GM18499 (cell line): ENCODE data around the gene DYNLL1.
"Not testable (repeated sequence)": the region's sequence is repeated elsewhere in the genome, so short reads cannot be mapped to it uniquely, and the experiment has no call there.

Experiments used
- ATAC-seq: cut with Tn5 transposase; IDR thresholded peaks from one replicate; pipeline ENCODE4 v1.9.1; 2021; ENCODE audit warnings: moderate number of reproducible peaks; ENCODE audit not compliant: insufficient read depth, unreplicated experiment

Gene DYNLL1

DNA sequence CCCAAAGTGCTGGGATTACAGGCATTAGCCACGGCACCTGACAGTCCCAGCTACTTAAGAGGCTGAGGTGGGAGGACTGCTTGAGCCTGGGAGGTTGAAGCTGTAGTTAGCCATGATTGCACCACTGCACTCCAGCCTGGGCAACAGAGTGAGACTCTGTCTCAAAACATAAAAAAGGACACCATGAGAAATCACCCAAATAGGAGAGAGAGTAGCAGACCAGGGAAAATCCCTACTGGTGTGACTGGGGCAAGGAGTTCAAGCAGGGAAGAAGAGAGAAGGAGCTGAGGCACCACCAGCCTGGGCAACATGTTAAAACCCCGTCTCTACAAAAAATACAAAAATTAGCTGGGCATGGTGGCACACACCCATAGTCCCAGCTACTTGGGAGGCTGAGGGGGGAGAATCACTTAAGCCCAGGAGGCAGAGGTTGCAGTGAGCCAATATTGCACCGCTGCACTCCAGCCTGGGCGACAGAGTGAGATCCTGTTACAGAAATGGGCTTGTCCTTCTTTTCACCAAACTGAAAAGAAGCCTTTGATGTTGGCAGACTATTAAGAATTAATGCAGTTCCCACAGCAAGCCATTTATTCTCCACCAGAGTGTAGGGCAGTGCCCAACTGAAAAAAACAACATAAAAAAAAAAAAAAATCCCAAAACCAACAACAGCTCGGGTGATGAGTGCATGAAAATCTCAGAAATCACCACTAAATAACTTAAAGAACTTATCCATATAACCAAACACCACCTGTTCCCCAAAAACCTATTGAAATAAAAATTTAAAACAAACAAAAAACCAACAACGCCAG lies 21.9 kb upstream of the DYNLL1 start:
- no peak for ATAC-seq

DNA sequence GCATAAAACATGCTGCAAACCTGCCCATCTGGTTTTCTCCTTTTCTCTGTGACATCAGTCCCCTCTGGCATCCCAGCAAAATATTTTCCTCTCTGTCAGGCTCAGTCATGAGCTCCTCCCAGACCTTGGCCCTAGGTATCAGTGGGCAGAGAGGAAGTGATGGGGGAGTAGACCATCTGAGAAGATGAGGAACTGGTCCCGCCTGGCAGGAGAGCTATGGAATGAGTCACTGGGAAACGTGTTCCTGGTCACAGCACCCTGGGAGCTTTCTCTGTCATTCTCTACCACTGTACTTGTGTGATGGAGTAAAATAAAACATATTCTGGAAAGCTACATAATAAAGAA lies 21.3 kb upstream of the DYNLL1 start:
- ATAC-seq, result no peak

DNA sequence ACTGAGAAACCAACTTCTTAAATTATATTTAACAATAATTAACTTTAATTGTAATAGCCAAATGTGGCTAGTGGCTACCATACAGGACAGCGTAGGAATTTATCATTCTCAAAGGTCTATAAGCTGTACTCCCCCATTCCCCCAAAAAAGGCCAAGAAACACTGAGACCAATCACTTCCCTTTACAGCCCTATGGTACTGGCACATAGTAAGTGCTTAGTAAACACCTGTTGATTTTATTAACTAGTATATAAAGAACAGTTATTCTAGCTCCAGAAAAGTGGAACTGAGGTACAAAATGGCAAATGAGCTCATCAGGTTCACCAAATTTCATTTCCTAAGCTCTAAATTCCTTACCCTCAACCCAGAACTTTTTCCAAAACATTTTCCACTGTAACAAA lies 20.3 kb upstream of the DYNLL1 start:
- ATAC-seq, result no peak

DNA sequence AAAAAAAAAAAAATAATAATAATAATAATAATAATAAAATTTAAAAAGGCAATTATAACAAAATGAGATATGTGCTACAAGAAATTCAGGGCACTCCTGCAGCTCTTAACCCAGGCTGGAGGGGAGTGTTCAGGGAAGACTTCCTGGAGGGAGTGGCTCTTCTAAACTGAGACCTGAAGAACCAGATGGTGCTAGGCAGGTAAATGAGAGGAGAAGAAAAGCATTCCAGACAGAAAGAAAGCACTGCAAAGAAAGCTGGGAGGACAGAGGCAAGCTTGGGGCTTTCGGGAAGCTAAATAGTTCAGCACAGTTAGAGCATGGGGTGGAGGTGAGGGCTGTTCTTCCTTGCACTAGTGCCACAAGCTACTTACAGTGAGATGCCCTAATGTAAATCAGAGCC lies 16.5 kb upstream of the DYNLL1 start:
- ATAC-seq, result no peak

DNA sequence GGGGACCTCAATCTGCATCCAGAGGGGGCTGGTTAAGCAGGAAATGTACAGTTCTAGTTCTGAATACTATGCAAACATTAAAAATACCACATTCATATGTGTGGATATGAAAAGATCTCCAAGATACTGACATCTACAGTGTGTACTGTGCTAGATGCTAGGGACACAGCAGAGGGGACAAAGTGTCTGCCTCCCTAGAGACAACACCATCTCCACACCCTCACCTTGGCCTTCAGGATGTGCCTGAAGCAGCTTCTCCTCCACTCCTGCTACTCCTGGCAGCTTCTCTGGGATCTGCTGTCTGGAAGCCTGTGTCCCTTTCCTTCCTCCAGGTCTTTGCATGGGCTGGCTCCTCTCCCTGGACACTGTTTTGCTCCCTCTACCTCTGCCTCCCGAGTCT lies 15.7 kb upstream of the DYNLL1 start:
- ATAC-seq, result no peak

DNA sequence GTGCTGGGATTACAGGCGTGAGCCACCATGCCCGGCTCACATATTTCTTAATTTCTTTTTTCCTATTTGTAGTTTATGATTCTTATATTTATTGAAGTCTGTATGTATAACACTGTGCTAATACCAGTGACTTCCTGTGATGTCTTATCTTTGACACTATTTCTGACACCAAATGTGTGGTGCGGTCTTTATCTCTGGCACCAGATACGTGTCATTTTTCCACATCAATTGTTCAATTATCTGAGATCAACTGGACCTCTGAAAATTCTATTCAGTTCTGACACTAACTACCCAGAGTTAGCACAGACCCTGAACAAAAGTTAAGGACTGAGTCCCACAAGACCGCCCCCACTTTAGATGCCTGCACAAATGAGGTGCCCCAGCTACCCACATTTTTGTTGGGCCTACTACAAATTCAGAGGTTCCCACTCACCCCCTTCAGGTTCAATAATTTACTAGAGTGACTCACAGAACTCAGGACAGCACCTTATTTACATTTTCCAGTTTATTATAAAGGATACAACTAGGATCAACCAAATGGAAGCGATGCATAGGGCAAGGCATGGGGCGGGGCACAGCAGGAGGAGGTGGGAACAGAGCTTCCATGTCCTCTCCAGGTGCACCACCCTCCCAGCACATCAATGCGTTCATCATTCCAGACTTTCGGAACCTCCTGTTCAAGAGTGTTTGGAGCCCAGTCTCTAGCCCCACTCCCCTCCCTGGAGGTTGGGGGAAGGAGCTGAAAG lies 14.7 kb upstream of the DYNLL1 start:
- no peak for ATAC-seq

DNA sequence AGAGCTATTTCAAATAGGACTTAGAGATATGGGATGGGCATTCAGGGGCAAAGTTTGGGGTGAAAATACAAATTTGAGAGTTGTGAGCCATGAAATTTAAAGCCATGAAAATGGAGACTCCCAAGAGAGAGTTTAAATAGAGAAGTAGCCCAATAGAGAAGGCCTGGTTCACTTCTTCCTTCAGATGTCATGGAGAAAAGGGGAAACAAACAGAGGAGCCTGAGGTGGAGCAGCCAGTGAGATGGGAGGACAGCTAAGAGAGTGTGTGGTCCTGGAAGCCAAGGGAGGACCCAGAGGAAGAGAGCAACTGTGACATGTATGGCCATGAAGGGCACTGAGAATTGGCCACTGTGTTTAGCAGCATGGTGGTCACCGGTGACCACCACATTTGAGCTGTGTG lies 12.3 kb upstream of the DYNLL1 start:
- ATAC-seq, result no peak

DNA sequence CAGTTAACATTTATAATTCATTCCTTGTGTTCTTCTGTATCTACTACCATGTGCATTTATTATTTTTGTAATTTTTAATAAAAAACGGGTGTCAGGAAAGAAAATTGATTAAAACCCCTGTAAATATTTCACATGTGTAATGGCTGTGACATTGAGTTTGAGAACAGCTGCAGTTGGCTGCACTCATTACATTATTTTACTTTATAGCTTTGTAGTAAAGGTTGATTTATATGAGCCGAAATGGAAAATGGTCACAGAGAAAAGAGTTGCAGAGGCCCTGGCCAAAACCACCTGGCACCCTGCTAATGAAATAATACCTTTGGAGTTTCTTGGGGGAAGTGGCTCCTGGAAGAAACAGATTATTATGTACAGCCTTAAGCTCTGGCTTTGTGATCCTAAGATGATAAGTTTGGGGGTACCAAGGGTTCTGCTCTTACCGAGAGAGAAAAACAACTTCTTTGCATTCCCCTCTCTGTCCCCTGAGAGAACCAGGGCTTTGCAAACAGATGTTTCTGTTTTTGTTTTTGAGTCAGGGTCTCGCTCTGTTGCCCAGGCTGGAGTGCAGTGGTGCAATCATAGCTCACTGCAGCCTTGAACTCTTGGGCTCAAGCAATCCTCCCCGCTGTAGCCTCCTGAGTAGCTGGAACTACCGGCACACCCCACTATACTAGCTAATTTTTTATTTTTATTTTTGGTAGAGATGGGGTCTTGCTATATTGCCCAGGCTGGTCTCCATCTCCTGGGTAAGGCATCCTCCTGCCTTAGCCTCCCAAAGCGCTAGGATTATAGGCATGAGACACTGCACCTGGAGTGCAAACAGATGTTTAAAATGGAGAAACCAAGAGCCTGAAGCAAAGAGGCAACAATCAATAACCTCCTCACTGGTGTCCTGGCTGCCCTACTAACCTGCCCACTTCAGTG lies 9.7 kb upstream of the DYNLL1 start:
- ATAC-seq, result no peak

DNA sequence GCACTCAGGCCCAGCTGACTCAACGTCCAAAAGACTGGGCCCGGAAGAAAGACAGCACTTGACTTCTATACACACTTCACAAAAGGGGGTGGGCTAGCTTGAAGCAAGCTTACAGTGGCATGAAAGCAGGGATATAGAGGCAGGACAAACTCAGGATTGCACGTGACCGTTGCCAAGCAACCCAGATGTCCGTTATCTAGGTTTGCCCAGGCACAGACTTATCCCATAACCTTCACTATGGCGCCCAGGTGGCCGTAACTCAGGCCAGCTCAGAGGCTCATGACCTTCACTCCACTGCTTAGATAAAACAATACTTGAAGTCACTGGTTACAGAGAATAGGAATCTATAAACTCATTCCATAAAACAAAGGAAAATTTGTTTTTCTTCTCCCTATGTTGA lies 8.4 kb upstream of the DYNLL1 start:
- not testable (repeated sequence) for ATAC-seq

DNA sequence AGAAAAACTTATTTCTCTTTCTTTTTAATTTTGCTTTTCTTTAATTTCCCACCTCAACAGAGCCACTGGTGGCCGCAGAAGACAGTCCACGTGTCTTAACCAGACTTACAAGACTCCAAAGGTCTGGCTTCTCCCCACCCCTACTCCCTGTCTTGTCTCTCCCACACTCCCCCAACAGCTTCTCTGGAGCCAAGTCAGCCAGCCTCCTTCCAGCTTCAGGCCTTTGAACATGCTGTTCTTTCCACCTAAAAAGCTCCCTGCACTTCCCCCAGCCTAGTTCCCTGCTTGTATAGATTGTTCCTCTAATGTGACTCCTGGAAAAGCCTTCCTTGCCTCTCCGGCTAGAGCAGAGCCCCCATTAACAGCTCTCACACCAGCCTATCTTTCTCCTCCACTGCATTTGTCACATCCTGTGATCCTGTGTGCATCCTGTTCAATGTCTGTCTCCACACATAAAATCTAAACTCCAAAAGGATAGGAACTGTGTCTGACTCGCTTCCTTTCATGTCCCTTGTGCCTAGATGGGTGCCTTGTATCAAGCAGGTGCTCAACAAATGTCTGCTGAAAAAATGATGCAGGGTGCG lies 7.8 kb upstream of the DYNLL1 start:
- no peak for ATAC-seq

DNA sequence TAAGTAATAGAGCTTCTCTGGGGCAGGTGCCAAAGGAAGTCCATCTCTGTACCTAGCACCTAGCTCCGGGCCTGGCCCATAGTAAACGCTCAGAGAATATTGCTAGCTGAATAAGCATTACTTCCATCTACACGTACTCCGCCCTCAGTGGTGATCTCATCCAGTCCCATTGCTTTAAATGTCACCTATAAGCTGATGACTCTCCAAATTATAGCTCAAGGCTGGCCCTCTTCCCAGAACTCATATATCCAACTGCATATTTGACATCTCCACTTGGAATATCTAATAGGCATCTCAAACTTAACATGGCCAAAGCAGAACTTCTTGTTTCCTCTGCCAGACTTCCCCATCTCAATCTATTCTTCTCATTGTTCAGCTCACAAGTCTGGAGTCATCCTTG lies 6.9 kb upstream of the DYNLL1 start:
- ATAC-seq, result no peak

DNA sequence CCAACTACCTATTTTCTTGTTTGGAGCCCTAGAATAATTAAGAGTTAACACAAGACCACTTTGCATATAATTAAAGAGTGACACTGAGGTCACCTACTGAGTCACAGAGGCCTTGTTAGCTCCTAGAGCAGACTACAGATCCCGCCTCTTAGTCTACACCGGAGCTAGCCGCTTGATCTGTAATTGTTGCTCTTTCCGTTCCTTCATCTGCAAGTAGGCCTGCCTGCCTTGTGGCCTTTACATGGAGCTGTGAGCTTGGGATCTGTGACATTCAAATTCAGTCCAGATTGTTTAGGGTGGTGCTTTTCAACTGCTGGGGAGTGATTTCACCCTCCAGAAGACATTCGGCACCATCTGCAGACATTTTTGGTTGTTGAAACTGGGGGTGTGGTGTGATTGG lies 5.6 kb upstream of the DYNLL1 start:
- no peak for ATAC-seq

DNA sequence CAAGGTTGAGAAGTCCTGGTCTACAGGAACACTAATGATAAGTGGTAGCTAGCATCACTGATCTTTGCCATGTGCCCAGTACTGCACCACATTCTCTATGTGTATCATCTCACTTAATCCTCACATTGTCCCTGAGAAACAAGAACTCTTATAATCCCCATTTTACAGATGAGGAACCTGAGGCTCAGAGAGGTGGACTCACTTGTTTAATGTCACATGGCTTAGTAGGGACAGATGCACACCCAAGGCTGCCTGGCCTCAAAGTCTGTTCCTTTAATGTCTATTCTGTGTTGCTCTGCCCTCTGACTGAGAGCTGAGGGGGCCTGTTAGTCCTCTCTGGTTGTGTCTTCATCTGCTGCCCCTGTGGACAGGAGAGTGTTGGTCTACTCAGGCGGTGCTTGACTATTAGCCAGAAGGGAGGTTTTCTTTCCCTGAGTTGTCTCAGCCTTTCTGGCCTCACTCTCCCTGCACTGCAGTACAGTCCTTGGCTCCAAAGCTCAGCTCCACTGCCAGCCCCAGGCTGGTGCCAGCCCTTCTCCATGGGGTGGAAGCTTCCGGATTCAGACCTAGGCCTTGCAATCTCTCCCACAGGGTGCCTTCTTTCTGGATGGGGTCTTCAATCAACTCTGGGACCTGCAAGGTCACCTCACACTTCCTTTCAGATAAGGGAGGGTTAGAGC lies 4.9 kb upstream of the DYNLL1 start:
- ATAC-seq, result no peak

DNA sequence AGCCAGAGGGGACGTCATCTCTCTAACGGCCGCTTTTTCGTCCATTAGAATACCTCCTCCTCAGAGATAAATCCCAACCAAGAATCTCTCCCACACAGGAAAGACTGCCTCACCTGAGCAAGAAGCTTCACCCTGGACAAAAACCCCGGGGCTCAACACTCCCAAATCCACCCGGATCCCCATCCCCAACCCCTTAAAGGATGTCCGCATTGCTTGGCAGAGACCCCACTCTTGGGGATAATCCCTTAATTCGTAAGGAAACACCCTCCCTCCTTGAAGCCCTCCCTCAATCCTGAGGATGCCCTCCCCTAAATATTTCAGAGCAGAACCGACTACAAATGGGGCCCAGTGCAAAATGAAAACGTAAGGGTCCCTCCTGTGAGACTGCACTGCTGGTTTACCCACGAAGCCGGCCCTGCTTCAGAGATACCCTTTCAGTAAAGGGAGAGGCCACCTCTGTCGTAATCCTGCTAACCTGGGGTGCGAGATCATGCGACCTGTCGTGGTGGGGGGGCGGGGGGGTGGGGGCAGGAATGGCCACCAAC lies 655 bp upstream of the DYNLL1 start:
- no peak for ATAC-seq

DNA sequence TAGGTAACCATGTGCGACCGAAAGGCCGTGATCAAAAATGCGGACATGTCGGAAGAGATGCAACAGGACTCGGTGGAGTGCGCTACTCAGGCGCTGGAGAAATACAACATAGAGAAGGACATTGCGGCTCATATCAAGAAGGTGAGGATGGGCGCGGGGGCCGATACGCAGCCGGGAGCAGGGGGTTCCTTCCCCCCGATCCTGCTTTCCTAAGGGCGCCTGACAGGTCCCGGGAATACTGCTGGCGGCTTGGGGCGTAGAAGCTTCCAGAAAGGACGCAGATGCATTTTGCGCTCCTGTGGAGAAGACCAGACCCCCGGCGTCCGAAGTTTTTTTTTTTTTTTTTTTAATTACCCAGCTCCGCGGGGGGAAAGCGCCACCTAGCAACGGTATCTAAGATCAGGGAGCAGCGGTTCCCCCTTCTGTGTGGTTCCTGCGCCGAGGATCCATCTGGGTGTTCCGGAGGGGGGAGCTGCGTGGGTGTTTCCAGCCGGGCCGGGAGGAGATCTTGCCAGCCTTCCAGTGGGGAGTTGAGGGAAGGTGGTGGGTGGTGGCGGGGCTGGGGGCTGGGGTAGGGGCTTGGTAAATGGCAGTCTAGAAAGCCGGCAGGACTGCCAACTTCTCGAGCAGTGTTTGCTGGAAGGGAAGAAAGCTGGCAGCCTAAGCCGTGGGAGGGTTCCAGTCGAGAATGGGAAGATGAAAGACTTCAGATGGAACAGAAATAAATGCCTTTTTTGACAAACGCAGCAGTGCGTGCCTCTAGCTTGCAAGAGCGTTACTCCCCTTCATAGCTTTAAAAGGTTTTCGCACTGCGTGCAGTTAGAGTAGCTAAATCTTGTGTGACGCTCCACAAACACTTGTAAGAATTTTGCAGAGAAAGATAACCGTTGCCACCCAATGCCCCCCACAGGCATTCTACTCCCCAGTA lies 764 bp downstream of the DYNLL1 start:
- ATAC-seq, result peak; percentile 5

DNA sequence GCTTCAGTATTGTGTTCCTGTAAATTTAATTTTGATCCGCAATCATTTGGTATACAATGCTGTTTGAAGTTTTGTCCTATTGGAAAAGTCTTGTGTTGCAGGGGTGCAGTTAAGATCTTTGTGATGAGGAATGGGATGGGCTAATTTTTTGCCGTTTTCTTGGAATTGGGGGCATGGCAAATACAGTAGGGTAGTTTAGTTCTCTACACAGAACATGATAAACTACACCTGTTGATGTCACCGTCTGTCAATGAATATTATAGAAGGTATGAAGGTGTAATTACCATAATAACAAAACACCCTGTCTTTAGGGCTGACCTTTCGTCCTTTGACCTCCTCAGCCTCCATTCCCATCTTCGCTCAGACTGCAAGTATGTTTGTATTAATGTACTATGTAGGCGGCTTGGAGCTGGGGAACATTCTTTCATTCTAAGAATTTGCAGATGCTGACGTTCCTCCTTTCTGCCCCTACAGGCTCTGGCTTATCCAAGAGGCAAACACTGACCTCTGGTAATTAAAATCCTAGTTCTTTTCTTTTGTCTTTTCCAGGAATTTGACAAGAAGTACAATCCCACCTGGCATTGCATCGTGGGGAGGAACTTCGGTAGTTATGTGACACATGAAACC lies 1.7 kb downstream of the DYNLL1 start:
- no peak for ATAC-seq

DNA sequence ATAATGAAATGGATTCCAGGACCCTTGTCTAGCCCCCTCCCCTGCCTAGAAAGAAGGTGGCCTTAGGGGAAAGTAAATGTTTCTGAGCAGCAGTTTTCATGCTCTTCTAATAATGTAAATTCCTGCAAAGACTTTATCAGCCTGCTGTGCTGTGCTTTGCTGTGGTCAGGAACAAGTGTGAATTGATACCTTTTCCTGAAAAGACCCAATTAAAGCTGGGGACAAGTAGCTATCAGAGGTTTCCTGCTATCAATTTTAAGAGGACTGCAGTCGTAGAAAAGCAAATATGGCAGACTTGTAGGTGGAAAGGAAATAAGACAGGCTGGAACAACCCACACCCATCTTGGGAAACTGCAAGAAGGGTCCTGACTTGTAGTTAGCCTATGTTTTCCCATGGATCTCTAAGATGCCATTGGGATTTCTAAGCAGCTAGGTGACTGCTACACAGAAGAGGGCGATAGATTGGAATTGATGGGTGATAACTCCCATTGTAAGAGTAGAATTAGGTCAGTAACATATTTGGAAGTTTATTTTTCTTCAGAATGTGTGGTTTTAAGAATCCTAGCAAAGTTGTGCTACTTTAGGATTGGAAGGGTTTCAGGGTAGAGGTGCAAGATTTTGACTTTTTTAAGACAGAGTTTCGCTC lies 3.1 kb downstream of the DYNLL1 start:
- no peak for ATAC-seq

DNA sequence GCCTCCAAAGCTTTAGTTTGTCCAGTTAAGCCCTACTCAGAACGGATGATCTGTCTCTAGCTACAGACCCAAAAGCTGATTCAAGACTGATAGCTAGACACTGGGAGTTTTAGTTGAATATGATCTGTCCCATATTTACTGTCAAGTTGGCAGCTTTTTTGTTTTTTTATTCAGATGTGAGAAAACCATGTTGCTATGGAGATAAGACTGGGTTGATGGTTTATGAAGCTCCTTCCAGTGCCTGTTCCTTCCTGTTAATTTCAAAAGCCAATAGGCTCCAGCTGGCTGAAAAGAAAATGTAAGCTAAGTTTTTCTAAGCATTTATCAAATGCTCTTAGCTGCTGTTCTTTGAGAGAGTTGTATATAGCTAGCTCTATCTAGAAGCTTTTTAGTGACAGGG lies 4.7 kb downstream of the DYNLL1 start:
- no peak for ATAC-seq
